MM.1S (cell line): ENCODE data around the gene PRDM1.

ENCODE experiments used
- EZH2 ChIP-seq: fragments of 300-600 bp; sonication (generic); optimal IDR thresholded peaks from 2 replicates; pipeline ENCODE3; 2017; ENCODE audit warnings: low read depth, mild to moderate bottlenecking, antibody characterized with exemption, low read length, mixed read lengths
- TF ChIP-seq, protein P1 (sequence below): fragments of 300-600 bp; sonication (generic); IDR thresholded peaks from 2 replicates; pipeline ENCODE4 v1.5.1; 2016; ENCODE audit warnings: antibody characterized with exemption, low read length, mixed read lengths

DNA sequence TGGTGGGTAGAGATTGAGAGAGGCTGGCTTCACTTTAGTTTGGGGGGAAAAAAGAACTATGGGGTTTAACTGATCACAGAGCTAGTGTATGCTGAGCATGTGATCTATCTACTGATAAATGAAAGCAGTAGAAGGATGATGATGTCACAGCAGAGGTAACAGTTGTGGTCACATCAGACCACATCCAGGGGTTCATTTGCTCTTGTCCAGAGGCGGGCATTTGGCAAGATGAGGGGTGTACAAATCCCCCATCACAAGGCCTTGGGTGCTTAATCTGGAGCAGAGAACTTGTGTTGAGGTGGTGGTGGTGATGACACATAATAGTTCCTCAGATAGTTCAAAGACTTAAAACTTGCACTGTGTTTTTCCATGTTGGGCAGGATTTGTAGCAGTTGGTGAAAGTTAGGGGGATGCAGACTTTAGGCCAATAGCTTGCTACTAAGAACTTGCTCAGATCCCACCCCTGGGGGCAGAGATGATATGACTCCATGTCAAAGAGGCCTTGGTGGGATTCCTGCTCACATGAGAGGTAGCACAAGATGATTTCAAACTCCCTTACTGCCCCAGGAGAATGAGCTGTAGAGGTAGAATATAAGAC lies 63.4 kb downstream of the PRDM1 start:
- TF ChIP-seq, protein P1, sequence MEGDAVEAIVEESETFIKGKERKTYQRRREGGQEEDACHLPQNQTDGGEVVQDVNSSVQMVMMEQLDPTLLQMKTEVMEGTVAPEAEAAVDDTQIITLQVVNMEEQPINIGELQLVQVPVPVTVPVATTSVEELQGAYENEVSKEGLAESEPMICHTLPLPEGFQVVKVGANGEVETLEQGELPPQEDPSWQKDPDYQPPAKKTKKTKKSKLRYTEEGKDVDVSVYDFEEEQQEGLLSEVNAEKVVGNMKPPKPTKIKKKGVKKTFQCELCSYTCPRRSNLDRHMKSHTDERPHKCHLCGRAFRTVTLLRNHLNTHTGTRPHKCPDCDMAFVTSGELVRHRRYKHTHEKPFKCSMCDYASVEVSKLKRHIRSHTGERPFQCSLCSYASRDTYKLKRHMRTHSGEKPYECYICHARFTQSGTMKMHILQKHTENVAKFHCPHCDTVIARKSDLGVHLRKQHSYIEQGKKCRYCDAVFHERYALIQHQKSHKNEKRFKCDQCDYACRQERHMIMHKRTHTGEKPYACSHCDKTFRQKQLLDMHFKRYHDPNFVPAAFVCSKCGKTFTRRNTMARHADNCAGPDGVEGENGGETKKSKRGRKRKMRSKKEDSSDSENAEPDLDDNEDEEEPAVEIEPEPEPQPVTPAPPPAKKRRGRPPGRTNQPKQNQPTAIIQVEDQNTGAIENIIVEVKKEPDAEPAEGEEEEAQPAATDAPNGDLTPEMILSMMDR = no peak
- TF ChIP-seq EZH2 = no peak
